Nephron (organoid): ENCODE data around the gene PHLDB1.
A peak's percentile ranks its signal among the peaks of the same experiment; 100 is the strongest.

Experiments
- H3K27ac Mint-ChIP-seq, 3 experiments: 2 replicates each; pipeline ENCODE4 v1.8.0; 2020; ENCODE audit warnings: mixed read lengths in 3 of 3, mild to moderate bottlenecking in 2 of 3, moderate library complexity in 1 of 3
- H3K27me3 Mint-ChIP-seq: 2 replicates; pipeline ENCODE4 v1.8.0; 2021; ENCODE audit warnings: low read depth, mild to moderate bottlenecking, moderate library complexity, mixed read lengths
- H3K36me3 Mint-ChIP-seq: 2 replicates; pipeline ENCODE4 v1.8.0; 2020; ENCODE audit warnings: low read depth, mixed read lengths
- H3K4me1 Mint-ChIP-seq: 2 replicates; pipeline ENCODE4 v1.8.0; 2020; ENCODE audit warnings: mixed read lengths
- H3K4me3 Mint-ChIP-seq, 3 experiments: 2 replicates each; pipeline ENCODE4 v1.8.0; 2020; ENCODE audit warnings: mild to moderate bottlenecking in 3 of 3, mixed read lengths in 3 of 3, moderate library complexity in 2 of 3
- H3K9me3 Mint-ChIP-seq: 2 replicates; pipeline ENCODE4 v1.8.0; 2020; ENCODE audit warnings: mixed read lengths
- CTCF ChIP-seq, 3 experiments: fragments of 200-600 bp; sonication (generic); IDR thresholded peaks; one replicate each; pipeline ENCODE4 v1.5.0; 2021; ENCODE audit warnings: antibody characterized with exemption in 3 of 3; ENCODE audit not compliant: unreplicated experiment in 3 of 3

PHLDB1 gene

DNA sequence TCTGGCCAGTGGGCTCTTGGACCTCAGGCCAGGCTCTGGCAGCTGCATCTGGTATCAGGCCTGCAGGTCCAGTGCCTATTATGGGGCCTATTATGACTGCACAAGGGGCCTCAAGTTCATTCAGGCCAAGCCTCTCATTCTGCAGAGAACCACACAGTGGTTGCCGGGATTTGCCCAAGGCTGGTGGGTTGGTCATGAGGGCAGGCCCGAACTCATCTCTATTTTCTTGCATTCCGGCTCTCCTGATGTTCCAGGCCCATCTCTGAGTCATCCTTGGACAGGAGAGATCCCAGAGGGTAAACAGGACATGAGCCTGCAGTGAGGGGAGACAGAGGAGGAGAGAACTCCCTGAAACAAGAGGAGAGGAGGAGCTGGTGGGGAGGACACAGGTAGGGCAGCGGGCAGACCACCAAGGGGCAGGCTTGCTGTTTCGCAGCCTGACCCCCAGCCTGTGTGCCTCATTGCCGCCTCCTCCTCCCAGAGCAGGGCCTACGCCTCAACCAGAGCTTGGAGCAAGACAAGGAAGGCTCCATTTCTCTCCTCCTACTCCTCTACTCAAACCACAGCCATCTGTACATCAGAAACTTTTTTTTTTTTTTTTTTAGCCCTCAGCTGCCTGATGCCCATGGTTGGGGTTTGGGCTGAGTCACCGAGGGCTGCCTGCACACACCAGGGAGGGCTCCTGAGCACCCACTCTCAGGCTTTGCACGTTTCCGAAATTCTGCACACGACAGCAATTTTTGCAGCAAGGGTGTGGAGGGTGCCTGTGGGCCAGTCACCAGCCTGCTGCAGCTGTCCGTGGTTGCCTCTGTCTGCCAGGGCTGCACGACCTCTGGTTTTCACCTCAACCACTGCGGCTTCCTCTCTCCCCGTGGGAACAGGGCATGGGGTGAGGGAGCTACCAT is 84.8 kb downstream of the PHLDB1 start:
- H3K27me3 Mint-ChIP-seq, result peaks cover 4% of the 10 kb centered on the region
- peak overlapping the region in 2 of 3 experiments; percentile 28 to 61 for H3K27ac Mint-ChIP-seq
- H3K36me3 Mint-ChIP-seq, result no peaks in the 10 kb centered on the region
- no peak for TF ChIP-seq CTCF (IDR thresholded peaks at IDR 0.05; ENCODE audit: unreplicated experiment in 3 of 3)
- H3K9me3 Mint-ChIP-seq, result no peaks in the 10 kb centered on the region
- no peak overlapping the region for H3K4me3 Mint-ChIP-seq
- H3K4me1 Mint-ChIP-seq, result peaks cover 15% of the 10 kb centered on the region

DNA sequence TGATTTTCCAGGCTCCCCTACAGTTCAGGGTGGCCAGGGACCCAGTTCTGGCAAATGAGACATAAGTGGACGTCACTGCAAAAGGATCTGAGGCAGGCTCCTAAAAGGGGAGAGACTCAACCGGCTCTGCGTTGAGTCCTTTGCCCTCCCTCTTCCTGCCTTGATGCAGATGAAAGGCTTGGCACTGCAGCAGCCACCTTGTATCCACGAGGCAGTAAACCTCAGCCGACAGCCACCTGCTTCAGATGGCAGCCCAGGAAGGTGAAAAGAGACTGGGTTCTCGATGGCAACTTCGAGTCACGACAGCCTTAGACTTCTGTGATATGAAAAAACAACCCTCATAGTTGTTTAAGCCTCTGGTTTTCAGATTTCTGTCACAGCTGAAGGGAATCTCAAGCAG is 86.8 kb downstream of the PHLDB1 start:
- TF ChIP-seq CTCF (IDR thresholded peaks at IDR 0.05; ENCODE audit: unreplicated experiment in 3 of 3), result no peak
- H3K27ac Mint-ChIP-seq, result no peak overlapping the region
- no peaks in the 10 kb centered on the region for H3K27me3 Mint-ChIP-seq
- H3K36me3 Mint-ChIP-seq, result no peaks in the 10 kb centered on the region
- H3K4me3 Mint-ChIP-seq, result no peak overlapping the region
- peaks cover 10% of the 10 kb centered on the region for H3K4me1 Mint-ChIP-seq
- H3K9me3 Mint-ChIP-seq, result no peaks in the 10 kb centered on the region

GRCh38 chr11:118694771-118695170 is 87.4 kb downstream of the PHLDB1 start:
- Mint-ChIP-seq H3K36me3 (no peaks in the 10 kb centered on the region), H3K27me3 (no peaks in the 10 kb centered on the region), H3K27ac (no peak overlapping the region), H3K9me3 (no peaks in the 10 kb centered on the region), H3K4me1 (peaks cover 10% of the 10 kb centered on the region), H3K4me3 (no peak overlapping the region)
- no peak for TF ChIP-seq CTCF (IDR thresholded peaks at IDR 0.05; ENCODE audit: unreplicated experiment in 3 of 3)

- Mint-ChIP-seq H3K4me1 (peaks cover 10% of the 10 kb centered on the region), H3K36me3 (no peaks in the 10 kb centered on the region), H3K27ac (no peak overlapping the region)
Measured at GRCh38 chr11:118696673-118697226, 89.3 kb downstream of the PHLDB1 start.

GRCh38 chr11:118697346-118697745 is 89.9 kb downstream of the PHLDB1 start:
- H3K4me3 Mint-ChIP-seq, result no peak overlapping the region
- H3K27me3 Mint-ChIP-seq, result no peaks in the 10 kb centered on the region
- no peaks in the 10 kb centered on the region for H3K36me3 Mint-ChIP-seq
- peaks cover 3% of the 10 kb centered on the region for H3K9me3 Mint-ChIP-seq
- TF ChIP-seq CTCF (IDR thresholded peaks at IDR 0.05; ENCODE audit: unreplicated experiment in 3 of 3), result no peak
- peaks cover 10% of the 10 kb centered on the region for H3K4me1 Mint-ChIP-seq
- H3K27ac Mint-ChIP-seq, result no peak overlapping the region

More at GRCh38 chr11:118696673-118697226, 89.3 kb downstream of the PHLDB1 start:
- Mint-ChIP-seq H3K27me3 (no peaks in the 10 kb centered on the region), H3K9me3 (peaks cover 3% of the 10 kb centered on the region), H3K4me3 (no peak overlapping the region)
- no peak for TF ChIP-seq CTCF (IDR thresholded peaks at IDR 0.05; ENCODE audit: unreplicated experiment in 3 of 3)
